GM10847 (cell line): ENCODE results near the gene RB1.

Experiments used
- POLR2A ChIP-seq: IDR thresholded peaks from 2 replicates; pipeline ENCODE4 v1.6.1; 2011; ENCODE audit not compliant: insufficient read length; ENCODE audit errors: extremely low read depth

Gene RB1

GRCh38 chr13:48411147-48411794 is 107.7 kb downstream of the RB1 start:
- no peak for TF ChIP-seq POLR2A

- no peak for TF ChIP-seq POLR2A
These were observed 108.4 kb downstream of the RB1 start for GRCh38 chr13:48411841-48412531.

- TF ChIP-seq POLR2A: no peak
These were observed 109.4 kb downstream of the RB1 start, which contains the start of gene LPAR6 for GRCh38 chr13:48412881-48413351. LPAR6 (minus strand) TSS chr13:48413113; CDS start chr13:48412423, 690 bp downstream.

GRCh38 chr13:48414501-48414900 is 111.0 kb downstream of the RB1 start:
- TF ChIP-seq POLR2A: no peak

- TF ChIP-seq POLR2A: no peak
These were observed 112.0 kb downstream of the RB1 start for GRCh38 chr13:48415516-48415915.

GRCh38 chr13:48424212-48424611 is 120.7 kb downstream of the RB1 start:
- TF ChIP-seq POLR2A: no peak

- TF ChIP-seq POLR2A: no peak
These were observed 122.5 kb downstream of the RB1 start for GRCh38 chr13:48426052-48426451.

- TF ChIP-seq POLR2A: no peak
These were observed 125.5 kb downstream of the RB1 start for GRCh38 chr13:48429036-48429435.

GRCh38 chr13:48429886-48430285 is 126.3 kb downstream of the RB1 start:
- TF ChIP-seq POLR2A: no peak

- no peak for TF ChIP-seq POLR2A
These were observed 127.9 kb downstream of the RB1 start for GRCh38 chr13:48431431-48431830.

GRCh38 chr13:48431987-48432615 is 128.6 kb downstream of the RB1 start:
- no peak for TF ChIP-seq POLR2A

GRCh38 chr13:48434200-48434599 is 130.6 kb downstream of the RB1 start:
- TF ChIP-seq POLR2A: no peak

GRCh38 chr13:48436661-48437288 is 133.2 kb downstream of the RB1 start:
- no peak for TF ChIP-seq POLR2A

GRCh38 chr13:48437371-48437770 is 133.8 kb downstream of the RB1 start:
- no peak for TF ChIP-seq POLR2A

- TF ChIP-seq POLR2A: no peak
These were observed 140.1 kb downstream of the RB1 start for GRCh38 chr13:48443442-48444208.
